GM03348 (cell line): Measurements from ENCODE around the gene ELAC1.
A peak's percentile ranks its signal among the peaks of the same experiment; 100 is the strongest.

ENCODE experiments used
- DNase-seq: peaks from one replicate; pipeline ENCODE4 v3.0.0; 2012; ENCODE audit warnings: low spot score

ELAC1 gene

GRCh38 chr18:51020536-51020935, 52.7 kb downstream of the ELAC1 start:
- no peak for DNase-seq

GRCh38 chr18:51021226-51021965, 53.6 kb downstream of the ELAC1 start:
- no peak for DNase-seq

- no peak for DNase-seq
Observed at GRCh38 chr18:51025512-51025911, 57.7 kb downstream of the ELAC1 start.

- no peak for DNase-seq
Observed at GRCh38 chr18:51028201-51028805, 60.5 kb downstream of the ELAC1 start.

GRCh38 chr18:51029378-51029693, 61.5 kb downstream of the ELAC1 start:
- no peak for DNase-seq

GRCh38 chr18:51029694-51030536, 62.1 kb downstream of the ELAC1 start, which contains the start of gene SMAD4:
SMAD4 (plus strand) TSS chr18:51030213; CDS start chr18:51047047, 16,834 bp downstream.
- DNase-seq, result peak; percentile 99

- DNase-seq, result peak; percentile 89
Observed at GRCh38 chr18:51030537-51031258, 62.9 kb downstream of the ELAC1 start.

GRCh38 chr18:51032193-51032592, 64.4 kb downstream of the ELAC1 start:
- DNase-seq, result no peak

GRCh38 chr18:51037230-51037629, 69.4 kb downstream of the ELAC1 start:
- no peak for DNase-seq
